T47D (cell line): ENCODE measurements around the gene ADAM19.

Experiments
- DNase-seq, 2 experiments: peaks; one replicate each; pipeline versions ENCODE4 v3.0.0 to v3.0.0-alpha.2; 2011 to 2012; ENCODE audit warnings: low read depth in 1 of 2, low spot score in 1 of 2
- JUND ChIP-seq: IDR thresholded peaks from 2 replicates; pipeline ENCODE4 v1.6.1; 2012; ENCODE audit warnings: low read depth
- in situ Hi-C: cut with HindIII; loops from 2 replicates; pipeline ENCODE4 v1.10.0; 2016; ENCODE audit warnings: low sequenced_read_pairs, low pct_unique_long_range_greater_than_20kb

The ADAM19 gene

GRCh38 chr5:157566902-157567489, 8.6 kb downstream of the ADAM19 start:
- no peak for DNase-seq
- in situ Hi-C loops = no loop called here
- TF ChIP-seq JUND = no peak

- in situ Hi-C loops = no loop called here
- TF ChIP-seq JUND = no peak
- peak in 1 of 2 experiments; percentile 40 for DNase-seq
Measured at GRCh38 chr5:157563929-157564716, 11.5 kb downstream of the ADAM19 start.

GRCh38 chr5:157563373-157563928, 12.1 kb downstream of the ADAM19 start:
- no peak for DNase-seq
- in situ Hi-C loops = no loop called here
- no peak for TF ChIP-seq JUND

- in situ Hi-C loops = no loop called here
- no peak for TF ChIP-seq JUND
Measured at GRCh38 chr5:157562111-157562581, 13.4 kb downstream of the ADAM19 start.

GRCh38 chr5:157561110-157561509, 14.5 kb downstream of the ADAM19 start:
- no peak for TF ChIP-seq JUND
- no peak for DNase-seq
- in situ Hi-C loops = no loop called here

More at GRCh38 chr5:157562111-157562581, 13.4 kb downstream of the ADAM19 start:
- no peak for DNase-seq

GRCh38 chr5:157559301-157559700, 16.3 kb downstream of the ADAM19 start:
- in situ Hi-C loops = no loop called here
- no peak for DNase-seq
- TF ChIP-seq JUND = no peak

- no peak for DNase-seq
- TF ChIP-seq JUND = no peak
- in situ Hi-C loops = no loop called here
Measured at GRCh38 chr5:157558681-157559080, 16.9 kb downstream of the ADAM19 start.

GRCh38 chr5:157558041-157558595, 17.5 kb downstream of the ADAM19 start:
- peak; percentile 32; the same call in 1 of the 2 replicates for TF ChIP-seq JUND
- peak; percentile 35 to 93 for DNase-seq
- in situ Hi-C loops = no loop called here

GRCh38 chr5:157556615-157557418, 18.8 kb downstream of the ADAM19 start:
- no peak for DNase-seq
- in situ Hi-C loops = no loop called here
- no peak for TF ChIP-seq JUND

- in situ Hi-C loops = no loop called here
- no peak for TF ChIP-seq JUND
- DNase-seq = no peak
Measured at GRCh38 chr5:157555037-157555640, 20.4 kb downstream of the ADAM19 start.

- TF ChIP-seq JUND = no peak
- no peak for DNase-seq
- in situ Hi-C loops = no loop called here
Measured at GRCh38 chr5:157554179-157555036, 21.2 kb downstream of the ADAM19 start.
